ENCODE results near the gene PPP6C. TPM values are rescaled to one million over a fixed set of nuclear protein-coding genes. Genes with fewer than 3 reads are reported as not detected.
A peak's percentile ranks its signal among the peaks of the same experiment; 100 is the strongest.

Gene PPP6C
- polyA plus RNA-seq, 1 donor: 28.7 TPM

GRCh38 chr9:125142560-125143376, 46.8 kb downstream of the PPP6C start:
- peaks cover 3% of the 10 kb centered on the region for H3K4me1 ChIP-seq (ENCODE audit: control insufficient read depth, insufficient read depth, low read length)
- no peaks in the 10 kb centered on the region for H3K9me3 ChIP-seq (ENCODE audit: control insufficient read depth, low read depth, low read length)
- H3K36me3 ChIP-seq (ENCODE audit: control insufficient read depth, insufficient read depth, low read length): peaks cover 2% of the 10 kb centered on the region
- peak in 1 of 2 donors; percentile 33 for DNase-seq
- H3K4me3 ChIP-seq (ENCODE audit: low read length): peak overlapping the region; percentile 62
- WGBS (ENCODE audit: insufficient coverage, low lambda C conversion rate): no CpG with 5 or more reads among the region's 54 CpGs
- no peaks in the 10 kb centered on the region for H3K27me3 ChIP-seq (ENCODE audit: control insufficient read depth, insufficient read depth, low read length)
- no peak overlapping the region for H3K27ac ChIP-seq (ENCODE audit: low read length)

DNA sequence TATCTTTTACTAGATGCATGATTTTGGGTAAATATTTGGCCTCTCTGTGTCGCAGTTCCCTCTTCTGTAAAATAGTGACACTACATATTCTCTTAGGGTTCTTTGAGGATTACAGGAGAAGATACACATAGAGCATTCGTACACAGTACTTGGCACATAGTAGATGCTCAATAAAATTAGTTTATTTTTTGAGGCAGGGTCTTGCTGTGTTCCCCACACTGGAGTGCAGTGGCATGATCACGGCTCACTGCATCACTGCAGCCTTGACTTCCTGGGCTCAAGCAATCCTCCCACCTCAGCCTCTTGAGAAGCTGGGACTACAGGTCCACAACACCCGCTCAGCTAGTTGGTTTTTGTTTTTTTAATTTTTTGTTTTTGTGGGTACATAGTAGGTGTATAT, 47.9 kb downstream of the PPP6C start:
- peaks cover 3% of the 10 kb centered on the region for H3K4me1 ChIP-seq (ENCODE audit: control insufficient read depth, insufficient read depth, low read length)
- 80% methylated on average over 1 of the region's 4 CpGs for WGBS (ENCODE audit: insufficient coverage, low lambda C conversion rate)
- no peak for DNase-seq
- H3K36me3 ChIP-seq (ENCODE audit: control insufficient read depth, insufficient read depth, low read length): peaks cover 2% of the 10 kb centered on the region
- H3K4me3 ChIP-seq (ENCODE audit: low read length): no peak overlapping the region
- no peaks in the 10 kb centered on the region for H3K27me3 ChIP-seq (ENCODE audit: control insufficient read depth, insufficient read depth, low read length)
- H3K9me3 ChIP-seq (ENCODE audit: control insufficient read depth, low read depth, low read length): no peaks in the 10 kb centered on the region
- H3K27ac ChIP-seq (ENCODE audit: low read length): no peak overlapping the region

- no peak overlapping the region for H3K4me3 ChIP-seq (ENCODE audit: low read length)
- H3K36me3 ChIP-seq (ENCODE audit: control insufficient read depth, insufficient read depth, low read length): peaks cover 2% of the 10 kb centered on the region
- no peak overlapping the region for H3K27ac ChIP-seq (ENCODE audit: low read length)
- DNase-seq: no peak
- peaks cover 3% of the 10 kb centered on the region for H3K4me1 ChIP-seq (ENCODE audit: control insufficient read depth, insufficient read depth, low read length)
- WGBS (ENCODE audit: insufficient coverage, low lambda C conversion rate): 80% methylated on average over 2 of the region's 3 CpGs
- no peaks in the 10 kb centered on the region for H3K27me3 ChIP-seq (ENCODE audit: control insufficient read depth, insufficient read depth, low read length)
- H3K9me3 ChIP-seq (ENCODE audit: control insufficient read depth, low read depth, low read length): no peaks in the 10 kb centered on the region
Observed at GRCh38 chr9:125141251-125141650, 48.4 kb downstream of the PPP6C start.

- DNase-seq: no peak
- Histone ChIP-seq H3K9me3 (ENCODE audit: control insufficient read depth, low read depth, low read length) (no peaks in the 10 kb centered on the region), H3K4me1 (ENCODE audit: control insufficient read depth, insufficient read depth, low read length) (peaks cover 3% of the 10 kb centered on the region), H3K27ac (ENCODE audit: low read length) (no peak overlapping the region), H3K27me3 (ENCODE audit: control insufficient read depth, insufficient read depth, low read length) (no peaks in the 10 kb centered on the region), H3K36me3 (ENCODE audit: control insufficient read depth, insufficient read depth, low read length) (peaks cover 2% of the 10 kb centered on the region), H3K4me3 (ENCODE audit: low read length) (no peak overlapping the region)
- no CpG with 5 or more reads among the region's 1 CpG for WGBS (ENCODE audit: insufficient coverage, low lambda C conversion rate)
Observed at GRCh38 chr9:125140576-125140975, 49.0 kb downstream of the PPP6C start.

DNA sequence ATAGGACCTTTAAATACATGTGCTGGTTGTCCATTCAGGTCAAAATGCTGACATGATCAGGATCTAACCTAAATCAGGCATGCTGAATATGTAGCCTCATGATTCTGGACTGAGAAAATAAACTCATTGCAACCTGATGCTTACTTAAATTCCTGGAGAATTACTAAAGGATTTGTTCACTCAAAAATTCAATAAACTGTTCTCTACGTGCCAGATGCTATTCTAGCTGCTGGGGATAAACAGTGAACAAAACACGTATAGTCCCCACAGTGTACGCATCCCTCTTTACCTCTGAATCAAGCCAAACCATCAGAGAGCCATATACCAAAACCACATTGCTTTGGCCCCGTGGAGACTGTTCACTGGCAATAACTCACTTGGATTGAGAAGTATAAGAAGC, 52.4 kb downstream of the PPP6C start:
- DNase-seq: no peak
- Histone ChIP-seq H3K4me3 (ENCODE audit: low read length) (no peak overlapping the region), H3K27me3 (ENCODE audit: control insufficient read depth, insufficient read depth, low read length) (no peaks in the 10 kb centered on the region), H3K9me3 (ENCODE audit: control insufficient read depth, low read depth, low read length) (no peaks in the 10 kb centered on the region), H3K27ac (ENCODE audit: low read length) (no peak overlapping the region), H3K4me1 (ENCODE audit: control insufficient read depth, insufficient read depth, low read length) (no peaks in the 10 kb centered on the region), H3K36me3 (ENCODE audit: control insufficient read depth, insufficient read depth, low read length) (peaks cover 2% of the 10 kb centered on the region)
- WGBS (ENCODE audit: insufficient coverage, low lambda C conversion rate): 80% methylated on average over 3 of the region's 4 CpGs

- no peak overlapping the region for H3K4me3 ChIP-seq (ENCODE audit: low read length)
- H3K27me3 ChIP-seq (ENCODE audit: control insufficient read depth, insufficient read depth, low read length): no peaks in the 10 kb centered on the region
Observed at GRCh38 chr9:125134976-125135375, 54.6 kb downstream of the PPP6C start.

DNA sequence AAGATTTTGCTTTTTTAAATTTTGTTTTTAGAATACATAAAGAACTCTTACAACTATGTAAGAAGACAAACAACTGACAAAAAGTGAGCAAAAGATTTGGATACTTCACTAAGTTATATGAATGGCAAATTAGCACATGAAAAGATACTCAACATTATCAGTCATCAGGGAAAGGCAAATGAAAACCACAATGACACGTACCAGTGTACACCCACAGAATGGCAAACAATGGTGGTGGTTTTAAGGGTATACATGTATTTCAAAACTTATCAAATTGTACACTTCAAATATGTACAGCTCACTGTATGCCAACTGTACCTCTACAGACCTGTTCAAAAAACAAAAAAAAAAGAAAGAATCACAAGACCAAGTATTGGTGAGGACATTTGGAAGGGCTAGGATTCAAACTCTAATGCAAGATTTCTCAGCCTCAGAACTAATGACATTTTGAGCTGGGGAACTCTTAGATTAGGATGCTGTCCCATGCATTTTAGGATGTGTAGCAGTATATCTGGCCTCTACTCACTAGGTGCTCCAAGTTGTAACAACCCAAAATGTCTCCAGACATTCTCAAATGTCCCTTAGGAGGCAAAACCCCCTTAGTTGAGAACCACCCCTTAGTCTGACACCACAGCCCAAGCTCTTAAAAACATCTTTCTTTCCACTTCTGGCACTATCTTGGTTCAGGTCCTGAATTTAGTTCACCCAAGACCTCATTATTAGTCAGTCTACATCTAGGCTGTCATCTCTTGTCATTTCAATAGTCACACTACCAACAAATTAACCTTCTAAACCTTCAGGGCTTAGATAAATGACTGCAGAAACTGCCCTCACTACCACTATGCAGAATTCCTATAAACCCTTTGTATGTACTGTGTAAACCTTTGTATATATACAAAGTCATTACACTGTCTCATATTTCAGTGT, 55.9 kb downstream of the PPP6C start:
- no peak overlapping the region for H3K4me3 ChIP-seq (ENCODE audit: low read length)
- no peak for DNase-seq
- H3K27ac ChIP-seq (ENCODE audit: low read length): no peak overlapping the region
- no peaks in the 10 kb centered on the region for H3K4me1 ChIP-seq (ENCODE audit: control insufficient read depth, insufficient read depth, low read length)
- no CpG with 5 or more reads among the region's 1 CpG for WGBS (ENCODE audit: insufficient coverage, low lambda C conversion rate)
- H3K27me3 ChIP-seq (ENCODE audit: control insufficient read depth, insufficient read depth, low read length): no peaks in the 10 kb centered on the region
- H3K36me3 ChIP-seq (ENCODE audit: control insufficient read depth, insufficient read depth, low read length): no peaks in the 10 kb centered on the region
- no peaks in the 10 kb centered on the region for H3K9me3 ChIP-seq (ENCODE audit: control insufficient read depth, low read depth, low read length)

More at GRCh38 chr9:125134976-125135375, 54.6 kb downstream of the PPP6C start:
- H3K4me1 ChIP-seq (ENCODE audit: control insufficient read depth, insufficient read depth, low read length): no peaks in the 10 kb centered on the region
- H3K9me3 ChIP-seq (ENCODE audit: control insufficient read depth, low read depth, low read length): no peaks in the 10 kb centered on the region
- peaks cover 1% of the 10 kb centered on the region for H3K36me3 ChIP-seq (ENCODE audit: control insufficient read depth, insufficient read depth, low read length)
- no peak for DNase-seq
- no peak overlapping the region for H3K27ac ChIP-seq (ENCODE audit: low read length)

GRCh38 chr9:125131778-125132177, 57.8 kb downstream of the PPP6C start:
- Histone ChIP-seq H3K9me3 (ENCODE audit: control insufficient read depth, low read depth, low read length) (no peaks in the 10 kb centered on the region), H3K27me3 (ENCODE audit: control insufficient read depth, insufficient read depth, low read length) (no peaks in the 10 kb centered on the region), H3K4me3 (ENCODE audit: low read length) (no peak overlapping the region), H3K27ac (ENCODE audit: low read length) (no peak overlapping the region), H3K36me3 (ENCODE audit: control insufficient read depth, insufficient read depth, low read length) (no peaks in the 10 kb centered on the region), H3K4me1 (ENCODE audit: control insufficient read depth, insufficient read depth, low read length) (no peaks in the 10 kb centered on the region)
- WGBS (ENCODE audit: insufficient coverage, low lambda C conversion rate): 66% methylated on average over 4 of the region's 6 CpGs
- DNase-seq: no peak

DNA sequence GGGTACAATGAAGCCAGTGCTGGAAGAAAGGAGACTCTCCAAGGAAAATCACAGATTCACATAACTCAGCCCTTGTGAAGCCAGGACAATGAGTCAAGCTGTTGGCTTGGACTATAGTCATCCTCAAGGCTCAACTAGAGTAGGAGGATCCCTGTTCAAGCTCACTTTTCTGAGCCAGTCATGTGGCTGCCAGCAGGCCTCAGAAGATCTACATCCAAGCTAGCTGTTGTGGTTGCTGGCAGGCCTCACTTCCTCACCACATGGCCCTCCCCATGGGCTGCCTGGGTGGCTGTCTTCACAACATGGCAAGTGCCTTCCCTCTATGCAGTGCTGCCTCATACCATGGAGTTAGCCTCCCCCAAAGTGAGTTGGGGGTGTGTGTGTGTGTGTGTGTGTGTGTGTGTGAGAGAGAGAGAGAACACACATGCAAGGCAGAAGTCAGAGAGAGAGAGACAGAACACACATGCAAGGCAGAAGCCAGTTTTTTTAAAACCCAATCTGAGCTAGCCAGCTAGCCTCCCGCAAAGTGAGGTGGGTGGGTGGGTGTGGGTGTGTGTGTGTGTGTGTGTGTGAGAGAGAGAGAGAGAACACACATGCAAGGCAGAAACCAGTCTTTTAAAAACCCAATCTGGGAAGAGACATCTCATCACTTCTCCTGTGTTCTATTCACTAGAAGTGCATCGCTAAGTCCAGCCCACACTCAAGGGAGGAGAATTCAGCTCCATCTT, 63.4 kb downstream of the PPP6C start:
- H3K36me3 ChIP-seq (ENCODE audit: control insufficient read depth, insufficient read depth, low read length): no peaks in the 10 kb centered on the region
- no peaks in the 10 kb centered on the region for H3K9me3 ChIP-seq (ENCODE audit: control insufficient read depth, low read depth, low read length)
- no peaks in the 10 kb centered on the region for H3K27me3 ChIP-seq (ENCODE audit: control insufficient read depth, insufficient read depth, low read length)
- peak; percentile 43 to 49 for DNase-seq
- no peak overlapping the region for H3K27ac ChIP-seq (ENCODE audit: low read length)
- no peak overlapping the region for H3K4me3 ChIP-seq (ENCODE audit: low read length)
- WGBS (ENCODE audit: insufficient coverage, low lambda C conversion rate): 100% methylated on average over 1 of the region's 2 CpGs
- no peaks in the 10 kb centered on the region for H3K4me1 ChIP-seq (ENCODE audit: control insufficient read depth, insufficient read depth, low read length)

DNA sequence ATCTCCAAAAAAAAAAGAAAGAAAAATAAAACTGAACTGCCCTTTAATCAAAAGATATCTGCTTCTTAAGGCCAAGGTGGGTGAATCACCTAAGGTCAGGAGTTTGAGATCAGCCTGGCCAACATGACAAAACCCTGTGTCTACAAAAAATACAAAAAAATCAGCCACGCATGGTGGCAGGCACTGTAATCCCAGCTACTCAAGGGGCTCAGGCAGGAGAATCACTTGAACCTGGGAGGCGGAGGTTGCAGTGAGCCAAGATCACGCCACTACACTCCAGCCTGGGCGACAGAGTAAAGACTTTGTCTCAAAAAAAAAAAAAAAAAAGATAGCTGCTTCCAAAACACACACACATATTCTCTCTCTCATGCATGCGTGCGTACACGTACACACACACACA, 64.1 kb downstream of the PPP6C start:
- no peak for DNase-seq
- WGBS (ENCODE audit: insufficient coverage, low lambda C conversion rate): no CpG with 5 or more reads among the region's 7 CpGs
- Histone ChIP-seq H3K4me3 (ENCODE audit: low read length) (no peak overlapping the region), H3K36me3 (ENCODE audit: control insufficient read depth, insufficient read depth, low read length) (no peaks in the 10 kb centered on the region), H3K27ac (ENCODE audit: low read length) (no peak overlapping the region), H3K27me3 (ENCODE audit: control insufficient read depth, insufficient read depth, low read length) (no peaks in the 10 kb centered on the region), H3K4me1 (ENCODE audit: control insufficient read depth, insufficient read depth, low read length) (no peaks in the 10 kb centered on the region), H3K9me3 (ENCODE audit: control insufficient read depth, low read depth, low read length) (no peaks in the 10 kb centered on the region)
